GM18526 (cell line): ENCODE results near the gene KLHDC8A.

Experiments used
- POLR2A ChIP-seq: IDR thresholded peaks from 3 replicates; pipeline ENCODE4 v1.6.1; 2011; ENCODE audit not compliant: insufficient read length; ENCODE audit errors: extremely low read depth

Gene KLHDC8A

GRCh38 chr1:205337481-205337880 is 19.2 kb downstream of the KLHDC8A start:
- no peak for TF ChIP-seq POLR2A

GRCh38 chr1:205335692-205336091 is 21.0 kb downstream of the KLHDC8A start:
- TF ChIP-seq POLR2A, result no peak

- TF ChIP-seq POLR2A, result no peak
These were observed 24.5 kb downstream of the KLHDC8A start for GRCh38 chr1:205332015-205332791.

- TF ChIP-seq POLR2A, result no peak
These were observed 26.6 kb downstream of the KLHDC8A start for GRCh38 chr1:205330150-205330549.

GRCh38 chr1:205329719-205330118 is 27.0 kb downstream of the KLHDC8A start:
- TF ChIP-seq POLR2A, result no peak

- no peak for TF ChIP-seq POLR2A
These were observed 28.2 kb downstream of the KLHDC8A start for GRCh38 chr1:205328476-205328875.

GRCh38 chr1:205326812-205327466 is 29.8 kb downstream of the KLHDC8A start:
- no peak for TF ChIP-seq POLR2A

GRCh38 chr1:205325334-205325884 is 31.3 kb downstream of the KLHDC8A start:
- TF ChIP-seq POLR2A, result no peak

- no peak for TF ChIP-seq POLR2A
These were observed 31.9 kb downstream of the KLHDC8A start for GRCh38 chr1:205324781-205325180.

GRCh38 chr1:205323794-205324193 is 32.9 kb downstream of the KLHDC8A start:
- no peak for TF ChIP-seq POLR2A

GRCh38 chr1:205321959-205322283 is 34.8 kb downstream of the KLHDC8A start:
- no peak for TF ChIP-seq POLR2A

- no peak for TF ChIP-seq POLR2A
These were observed 35.4 kb downstream of the KLHDC8A start, which contains the start of gene NUAK2 for GRCh38 chr1:205321162-205321958. Gene NUAK2, minus strand, starts transcription at chr1:205321745. Its CDS starts 117 bp downstream, at chr1:205321628.

GRCh38 chr1:205319081-205320018 is 37.4 kb downstream of the KLHDC8A start:
- TF ChIP-seq POLR2A, result no peak

- no peak for TF ChIP-seq POLR2A
These were observed 38.3 kb downstream of the KLHDC8A start for GRCh38 chr1:205318231-205318991.

- TF ChIP-seq POLR2A, result no peak
These were observed 39.3 kb downstream of the KLHDC8A start for GRCh38 chr1:205317311-205317917.
